H1 (cell line): Measurements from ENCODE around the gene PAX5.

Experiments
- CBX5 ChIP-seq: fragments of 300-800, 300-1000 bp; sonication (generic); IDR thresholded peaks from 2 replicates; pipeline ENCODE4 v1.7.1; 2016; ENCODE audit warnings: antibody characterized with exemption, low read length, low read depth
- EP300 ChIP-seq, 2 experiments: IDR thresholded peaks; 1 replicate in 1 of 2; 2 replicates in 1 of 2; pipeline ENCODE4 v1.6.1; 2011 to 2012; ENCODE audit warnings: low read depth in 2 of 2, low read length in 2 of 2, mild to moderate bottlenecking in 2 of 2, borderline replicate concordance in 1 of 2, inconsistent platforms in 1 of 2, moderate library complexity in 1 of 2
- GTF2F1 ChIP-seq: IDR thresholded peaks from 2 replicates; pipeline ENCODE4 v1.6.1; 2012; ENCODE audit warnings: low read depth, low read length, improper control_type of control experiment, borderline replicate concordance
- JUND ChIP-seq: IDR thresholded peaks from 2 replicates; pipeline ENCODE4 v1.6.1; 2011; ENCODE audit warnings: mild to moderate bottlenecking, improper control_type of control experiment, low read length
- NANOG ChIP-seq: IDR thresholded peaks from 2 replicates; pipeline ENCODE4 v1.6.1; 2011; ENCODE audit warnings: low read length, low read depth, mild to moderate bottlenecking, inconsistent platforms; ENCODE audit not compliant: insufficient read depth, poor library complexity, severe bottlenecking
- POLR2A ChIP-seq, 2 experiments: IDR thresholded peaks; 1 replicate in 1 of 2; 2 replicates in 1 of 2; pipeline ENCODE4 v1.6.1; 2011; ENCODE audit warnings: low read depth in 2 of 2, low read length in 2 of 2, mild to moderate bottlenecking in 2 of 2; ENCODE audit errors: control extremely low read depth in 1 of 2
- POLR2AphosphoS5 ChIP-seq: IDR thresholded peaks from 2 replicates; pipeline ENCODE4 v1.6.1; 2011; ENCODE audit warnings: low read depth, low read length
- RFX5 ChIP-seq: IDR thresholded peaks from 2 replicates; pipeline ENCODE4 v1.6.1; 2011; ENCODE audit warnings: low read depth, low read length, improper control_type of control experiment, borderline replicate concordance

GRCh38 chr9:36872641-36873040 is 161.4 kb downstream of the PAX5 start:
- TF ChIP-seq JUND (no peak), POLR2A (IDR thresholded peaks at IDR 0.05; ENCODE audit: control extremely low read depth in 1 of 2, low read depth in 2 of 2, low read length in 2 of 2) (no peak), EP300 (IDR thresholded peaks at IDR 0.05; ENCODE audit: borderline replicate concordance in 1 of 2, low read depth in 2 of 2, low read length in 2 of 2) (no peak), RFX5 (no peak), CBX5 (no peak), POLR2AphosphoS5 (no peak), NANOG (no peak), GTF2F1 (no peak)
